GM18498 (cell line): Measurements from ENCODE around the gene SRM.
A peak's percentile ranks its signal among the peaks of the same experiment; 100 is the strongest.
"Not testable (repeated sequence)": the region's sequence is repeated elsewhere in the genome, so short reads cannot be mapped to it uniquely, and the experiment has no call there.

Experiments
- ATAC-seq: cut with Tn5 transposase; IDR thresholded peaks from one replicate; pipeline ENCODE4 v1.9.1; 2021; ENCODE audit warnings: mild to moderate bottlenecking, moderate library complexity; ENCODE audit not compliant: unreplicated experiment

SRM gene

GRCh38 chr1:11024154-11024873, 35.5 kb downstream of the SRM start:
- no peak for ATAC-seq

GRCh38 chr1:11023201-11023600, 36.6 kb downstream of the SRM start:
- ATAC-seq, result no peak

- ATAC-seq, result no peak
These were observed 39.8 kb downstream of the SRM start for GRCh38 chr1:11019971-11020370.

GRCh38 chr1:11019358-11019757, 40.5 kb downstream of the SRM start:
- not testable (repeated sequence) for ATAC-seq

GRCh38 chr1:11013160-11013531, 46.7 kb downstream of the SRM start:
- ATAC-seq, result no peak

- ATAC-seq, result peak; percentile 91
These were observed 47.3 kb downstream of the SRM start, which contains the start of gene TARDBP for GRCh38 chr1:11012260-11013159. TSS of gene TARDBP (plus strand) at chr1:11012654. CDS start at chr1:11013728, 1,074 bp downstream.
